KMS-11 (cell line): ENCODE measurements around the gene PRDX3.

Source experiments
- H2AFZ ChIP-seq: fragments of 200-600 bp; sonication (generic); 2 replicates; pipeline ENCODE4 v1.6.1; 2016; ENCODE audit warnings: antibody characterized with exemption, mixed run types, low read depth
- H3K27ac ChIP-seq: fragments of 200-600 bp; sonication (generic); 2 replicates; pipeline ENCODE4 v1.6.1; 2016; ENCODE audit warnings: mild to moderate bottlenecking, mixed run types
- H3K27me3 ChIP-seq: fragments of 200-600 bp; sonication (generic); 2 replicates; pipeline ENCODE4 v1.6.1; 2017; ENCODE audit warnings: mild to moderate bottlenecking, low read depth, mixed run types, moderate library complexity; ENCODE audit not compliant: insufficient read depth
- H3K36me3 ChIP-seq: fragments of 200-600 bp; sonication (generic); 2 replicates; pipeline ENCODE4 v1.6.1; 2017; ENCODE audit warnings: mild to moderate bottlenecking, mixed run types; ENCODE audit not compliant: insufficient read depth
- H3K4me1 ChIP-seq: fragments of 200-600 bp; sonication (generic); 2 replicates; pipeline ENCODE4 v1.6.1; 2016; ENCODE audit warnings: mild to moderate bottlenecking, low read depth, mixed run types; ENCODE audit not compliant: poor library complexity, severe bottlenecking
- H3K4me2 ChIP-seq: fragments of 200-600 bp; sonication (generic); 2 replicates; pipeline ENCODE4 v1.7.0; 2016; ENCODE audit warnings: mild to moderate bottlenecking, mixed run types
- H3K4me3 ChIP-seq: fragments of 200-600 bp; sonication (generic); IDR thresholded peaks from 2 replicates; pipeline ENCODE4 v1.6.1; 2017; ENCODE audit warnings: low read depth, low read length, mixed read lengths; ENCODE audit not compliant: insufficient read depth
- H3K79me2 ChIP-seq: fragments of 200-600 bp; sonication (generic); 2 replicates; pipeline ENCODE4 v1.6.1; 2016; ENCODE audit warnings: low read depth, mixed run types; ENCODE audit not compliant: insufficient read depth
- H3K9ac ChIP-seq: fragments of 200-600 bp; sonication (generic); 2 replicates; pipeline ENCODE4 v1.6.1; 2016; ENCODE audit warnings: mild to moderate bottlenecking, mixed run types
- H4K20me1 ChIP-seq: fragments of 200-600 bp; sonication (generic); 2 replicates; pipeline ENCODE4 v1.6.1; 2016; ENCODE audit warnings: mild to moderate bottlenecking, mixed run types; ENCODE audit not compliant: insufficient read depth
- CTCF ChIP-seq: fragments of 200-600 bp; sonication (generic); conservative IDR thresholded peaks from 2 replicates; pipeline ENCODE4 v1.6.1; 2017; ENCODE audit warnings: low read depth, mild to moderate bottlenecking, antibody characterized with exemption, low read length, moderate library complexity, mixed read lengths

Gene PRDX3

GRCh38 chr10:119119400-119119799, 59.2 kb downstream of the PRDX3 start:
- H3K4me2 ChIP-seq, result peak overlapping the region; percentile 98
- no peak overlapping the region for H3K4me3 ChIP-seq
- no peak for TF ChIP-seq CTCF
- H2AFZ ChIP-seq, result no peak overlapping the region
- peaks cover 84% of the 10 kb centered on the region for H3K4me1 ChIP-seq
- H3K36me3 ChIP-seq, result no peaks in the 10 kb centered on the region
- H3K79me2 ChIP-seq, result peaks cover 4% of the 10 kb centered on the region; the same call in 1 of the 2 replicates
- peak overlapping the region; percentile 89 for H3K9ac ChIP-seq
- peak overlapping the region; percentile 100 for H3K27ac ChIP-seq
- no peaks in the 10 kb centered on the region for H3K27me3 ChIP-seq
- H4K20me1 ChIP-seq, result no peaks in the 10 kb centered on the region

- no peaks in the 10 kb centered on the region for H3K36me3 ChIP-seq
- H2AFZ ChIP-seq, result no peak overlapping the region
- H3K4me3 ChIP-seq, result no peak overlapping the region
- no peaks in the 10 kb centered on the region for H3K27me3 ChIP-seq
- no peaks in the 10 kb centered on the region for H4K20me1 ChIP-seq
- H3K79me2 ChIP-seq, result peaks cover 4% of the 10 kb centered on the region; the same call in 1 of the 2 replicates
- TF ChIP-seq CTCF, result no peak
- H3K9ac ChIP-seq, result no peak overlapping the region; the same call in 1 of the 2 replicates
- H3K4me2 ChIP-seq, result peak overlapping the region; percentile 98; the same call in 1 of the 2 replicates
- H3K27ac ChIP-seq, result peak overlapping the region; percentile 100
- peaks cover 94% of the 10 kb centered on the region for H3K4me1 ChIP-seq
Measured at GRCh38 chr10:119118231-119118630, 60.4 kb downstream of the PRDX3 start.
